NB4 (cell line): ENCODE measurements around the gene SPACA1.
A peak's percentile ranks its signal among the peaks of the same experiment; 100 is the strongest.
"Not testable (repeated sequence)": the region's sequence is repeated elsewhere in the genome, so short reads cannot be mapped to it uniquely, and the experiment has no call there.

Experiments used
- DNase-seq: peaks from one replicate; pipeline ENCODE4 v3.0.0; 2010; ENCODE audit warnings: low read depth
- H3K4me3 ChIP-seq: one replicate; pipeline ENCODE4 v1.5.1; 2011; ENCODE audit warnings: mild to moderate bottlenecking, low read depth, low read length, moderate library complexity
- MYC ChIP-seq: IDR thresholded peaks from 2 replicates; pipeline ENCODE4 v1.6.1; 2011; ENCODE audit warnings: low read depth, low read length
- POLR2A ChIP-seq: IDR thresholded peaks from 2 replicates; pipeline ENCODE4 v1.6.1; 2011; ENCODE audit warnings: mild to moderate bottlenecking; ENCODE audit not compliant: insufficient read length; ENCODE audit errors: extremely low read depth
- TF ChIP-seq, protein P1 (sequence below): IDR thresholded peaks from one replicate; pipeline ENCODE4 v1.5.1; 2012; ENCODE audit warnings: low read depth, low read length
- TF ChIP-seq, protein P2 (sequence below): IDR thresholded peaks from 2 replicates; pipeline ENCODE4 v1.6.1; 2011; ENCODE audit warnings: low read depth, low read length

The SPACA1 gene, protein sequence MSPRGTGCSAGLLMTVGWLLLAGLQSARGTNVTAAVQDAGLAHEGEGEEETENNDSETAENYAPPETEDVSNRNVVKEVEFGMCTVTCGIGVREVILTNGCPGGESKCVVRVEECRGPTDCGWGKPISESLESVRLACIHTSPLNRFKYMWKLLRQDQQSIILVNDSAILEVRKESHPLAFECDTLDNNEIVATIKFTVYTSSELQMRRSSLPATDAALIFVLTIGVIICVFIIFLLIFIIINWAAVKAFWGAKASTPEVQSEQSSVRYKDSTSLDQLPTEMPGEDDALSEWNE

DNA sequence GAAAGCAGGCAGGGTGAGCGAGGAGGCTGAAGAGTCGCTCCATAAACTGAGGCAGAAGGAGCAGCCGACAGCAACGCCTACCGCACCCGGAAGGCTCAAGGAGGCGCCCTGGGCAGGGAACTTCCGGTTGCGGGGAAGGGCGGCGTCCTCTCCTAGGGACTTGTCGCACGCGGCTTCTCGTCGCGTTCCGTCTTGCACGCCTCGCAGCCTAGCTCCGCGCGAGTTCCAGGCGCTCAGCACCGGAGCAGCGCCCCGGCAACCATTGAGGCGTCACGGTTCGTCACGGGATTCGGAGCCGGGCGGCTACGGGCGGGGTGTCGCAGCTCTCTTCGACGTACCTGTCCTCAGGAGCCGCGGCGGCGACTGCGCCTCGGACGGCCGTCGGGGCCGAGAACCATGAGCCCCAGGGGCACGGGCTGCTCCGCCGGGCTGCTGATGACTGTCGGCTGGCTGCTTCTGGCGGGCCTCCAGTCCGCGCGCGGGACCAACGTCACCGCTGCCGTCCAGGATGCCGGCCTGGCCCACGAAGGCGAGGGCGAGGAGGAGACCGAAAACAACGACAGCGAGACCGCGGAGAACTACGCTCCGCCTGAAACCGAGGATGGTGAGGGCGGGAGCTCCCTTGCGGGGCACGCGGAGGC lies at the start of gene SPACA1:
Gene SPACA1, plus strand, starts transcription at position 332 of the 641 bp plus-strand sequence. Its CDS starts 65 bp downstream, at position 397.
- DNase-seq, result no peak
- TF ChIP-seq POLR2A (no peak), MYC (no peak)
- TF ChIP-seq, protein P1, sequence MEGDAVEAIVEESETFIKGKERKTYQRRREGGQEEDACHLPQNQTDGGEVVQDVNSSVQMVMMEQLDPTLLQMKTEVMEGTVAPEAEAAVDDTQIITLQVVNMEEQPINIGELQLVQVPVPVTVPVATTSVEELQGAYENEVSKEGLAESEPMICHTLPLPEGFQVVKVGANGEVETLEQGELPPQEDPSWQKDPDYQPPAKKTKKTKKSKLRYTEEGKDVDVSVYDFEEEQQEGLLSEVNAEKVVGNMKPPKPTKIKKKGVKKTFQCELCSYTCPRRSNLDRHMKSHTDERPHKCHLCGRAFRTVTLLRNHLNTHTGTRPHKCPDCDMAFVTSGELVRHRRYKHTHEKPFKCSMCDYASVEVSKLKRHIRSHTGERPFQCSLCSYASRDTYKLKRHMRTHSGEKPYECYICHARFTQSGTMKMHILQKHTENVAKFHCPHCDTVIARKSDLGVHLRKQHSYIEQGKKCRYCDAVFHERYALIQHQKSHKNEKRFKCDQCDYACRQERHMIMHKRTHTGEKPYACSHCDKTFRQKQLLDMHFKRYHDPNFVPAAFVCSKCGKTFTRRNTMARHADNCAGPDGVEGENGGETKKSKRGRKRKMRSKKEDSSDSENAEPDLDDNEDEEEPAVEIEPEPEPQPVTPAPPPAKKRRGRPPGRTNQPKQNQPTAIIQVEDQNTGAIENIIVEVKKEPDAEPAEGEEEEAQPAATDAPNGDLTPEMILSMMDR, result no peak
- TF ChIP-seq, protein P2, sequence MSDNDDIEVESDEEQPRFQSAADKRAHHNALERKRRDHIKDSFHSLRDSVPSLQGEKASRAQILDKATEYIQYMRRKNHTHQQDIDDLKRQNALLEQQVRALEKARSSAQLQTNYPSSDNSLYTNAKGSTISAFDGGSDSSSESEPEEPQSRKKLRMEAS, result no peak
- no peak within 1 kb of the TSS for H3K4me3 ChIP-seq

DNA sequence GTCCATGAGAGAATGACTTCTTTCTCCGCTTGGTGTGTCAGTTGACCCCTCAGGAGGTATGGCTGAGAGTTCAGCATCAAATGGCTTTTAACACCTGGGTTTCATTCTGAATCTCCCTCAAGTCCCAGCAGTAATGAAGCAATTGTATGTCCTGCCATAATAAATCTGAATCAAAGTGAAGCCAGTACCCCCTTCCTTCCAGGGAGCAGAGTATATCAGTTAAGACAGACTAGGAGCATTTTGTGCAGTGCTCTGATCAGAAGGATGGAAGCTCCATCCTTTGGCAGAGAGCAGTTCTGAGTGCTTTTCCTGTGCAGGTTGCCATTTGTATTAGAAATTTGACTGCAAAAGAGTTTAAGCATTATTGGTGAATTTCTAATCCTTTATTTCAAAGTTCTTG lies 46.9 kb upstream of the SPACA1 start:
- DNase-seq, result no peak
- H3K4me3 ChIP-seq, result no peak overlapping the region
- TF ChIP-seq, protein P1, result no peak
- TF ChIP-seq POLR2A (no peak), MYC (no peak)
- TF ChIP-seq, protein P2, result no peak

DNA sequence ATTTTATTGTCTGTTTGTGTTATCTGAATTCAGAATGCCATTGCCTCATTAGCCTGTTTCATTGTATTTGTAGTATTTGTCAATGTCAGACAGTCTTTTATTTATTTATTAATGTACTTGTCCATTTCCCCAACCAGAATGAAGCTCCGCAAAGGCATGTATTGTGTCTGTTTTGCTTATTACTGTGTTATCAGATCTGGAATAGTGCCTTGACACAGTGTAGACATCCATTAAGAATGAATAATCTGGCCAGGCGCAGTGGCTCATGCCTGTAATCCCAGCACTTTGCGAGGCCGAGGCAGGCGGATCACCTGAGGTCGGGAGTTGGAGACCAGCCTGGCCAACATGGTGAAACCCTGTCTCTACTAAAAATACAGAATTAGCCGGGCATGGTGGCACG lies 46.4 kb upstream of the SPACA1 start:
- H3K4me3 ChIP-seq, DNase-seq: not testable (repeated sequence)

DNA sequence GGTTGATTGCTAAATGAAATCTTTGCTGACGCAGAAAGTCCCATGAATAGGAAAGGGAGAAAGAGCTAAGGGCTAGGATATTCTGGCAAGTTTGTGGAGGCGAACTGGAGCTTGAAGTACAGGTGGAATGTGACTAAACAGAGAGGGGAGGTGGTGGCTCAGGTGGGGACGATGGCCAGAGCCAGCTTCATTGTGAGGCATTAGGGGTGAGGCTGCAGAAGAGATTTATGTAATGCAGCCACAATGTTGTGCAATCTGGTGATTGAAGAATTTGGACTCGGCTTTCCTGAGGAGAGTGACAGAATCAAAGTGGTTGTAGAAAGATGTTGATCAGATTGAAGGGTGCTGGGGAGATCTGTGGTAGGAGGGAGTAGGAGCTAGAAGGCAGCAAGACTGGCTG lies 42.9 kb upstream of the SPACA1 start:
- no peak overlapping the region for H3K4me3 ChIP-seq
- DNase-seq, result peak; percentile 32
- no peak for TF ChIP-seq POLR2A

DNA sequence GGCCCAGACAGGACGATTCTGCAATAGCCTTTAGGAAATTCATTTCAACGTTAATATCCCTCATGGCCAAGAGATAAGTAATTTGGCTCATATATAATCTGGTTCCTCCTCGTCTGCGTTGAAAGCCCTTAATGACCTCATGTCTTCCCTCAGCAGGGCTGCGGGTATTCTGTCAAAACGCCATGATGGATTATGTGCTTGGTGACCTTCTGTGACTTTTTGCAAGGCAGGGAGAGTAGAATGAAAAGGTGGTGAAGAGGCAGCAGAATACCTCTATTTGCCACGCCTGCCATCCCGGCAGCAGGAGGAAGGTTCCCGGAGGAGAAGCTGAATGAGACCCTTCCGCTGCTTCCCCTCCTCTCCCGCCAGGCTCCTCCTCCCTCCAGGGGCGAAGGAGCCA lies 41.1 kb upstream of the SPACA1 start:
- no peak for TF ChIP-seq MYC
- TF ChIP-seq, protein P2, result no peak
- TF ChIP-seq, protein P1, result no peak
- TF ChIP-seq POLR2A, result no peak
- no peak overlapping the region for H3K4me3 ChIP-seq
- DNase-seq, result no peak

DNA sequence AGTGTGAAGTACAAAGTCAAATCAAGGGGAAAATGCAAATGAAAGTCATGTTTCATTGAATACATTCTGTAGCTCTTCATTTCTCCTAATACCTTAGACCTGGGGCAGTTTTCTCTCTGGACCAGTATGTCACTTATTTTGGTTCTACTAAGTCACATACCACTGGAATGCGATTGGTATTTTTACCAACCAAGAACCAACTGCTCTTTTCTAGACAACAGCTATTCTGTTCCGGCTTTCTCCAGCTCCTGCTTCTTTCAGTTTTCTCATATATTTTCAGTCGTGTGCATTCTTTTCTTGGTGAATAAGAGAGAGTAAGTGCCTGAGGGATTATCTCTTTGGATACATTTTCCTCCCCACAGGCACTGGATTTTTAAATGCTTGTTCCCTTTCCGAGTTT lies 39.2 kb upstream of the SPACA1 start:
- TF ChIP-seq, protein P2, result no peak
- TF ChIP-seq, protein P1, result no peak
- no peak for TF ChIP-seq MYC
- no peak for DNase-seq
- H3K4me3 ChIP-seq, result no peak overlapping the region

DNA sequence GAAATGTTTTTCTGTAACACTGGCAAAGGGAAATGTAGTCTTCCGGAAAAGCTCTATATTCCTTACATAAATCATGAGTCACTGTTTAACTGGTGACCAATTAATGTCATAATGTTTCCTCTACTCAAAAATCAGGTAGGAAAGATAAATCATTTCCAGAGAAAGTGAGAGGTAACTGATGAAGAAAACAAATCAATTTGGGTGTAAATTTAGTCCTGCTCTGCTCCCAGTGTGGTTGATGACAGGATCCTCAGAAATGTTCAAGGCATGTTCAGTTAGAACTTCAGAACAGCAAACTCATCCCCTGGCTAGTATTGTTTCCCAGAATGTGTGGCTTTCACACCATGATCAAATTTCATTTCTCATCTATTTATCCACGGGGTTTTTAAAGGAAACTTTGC lies 38.8 kb upstream of the SPACA1 start:
- DNase-seq, result no peak
- no peak overlapping the region for H3K4me3 ChIP-seq
- TF ChIP-seq, protein P2, result no peak
- TF ChIP-seq, protein P1, result no peak
- TF ChIP-seq POLR2A (no peak), MYC (no peak)
